HG03095 (cell line): Measurements from ENCODE around the gene ARHGAP6.

Experiments used
- ATAC-seq: cut with Tn5 transposase; IDR thresholded peaks from one replicate; pipeline ENCODE4 v1.9.1; 2021; ENCODE audit warnings: moderate library complexity; ENCODE audit not compliant: unreplicated experiment

ARHGAP6 gene

DNA sequence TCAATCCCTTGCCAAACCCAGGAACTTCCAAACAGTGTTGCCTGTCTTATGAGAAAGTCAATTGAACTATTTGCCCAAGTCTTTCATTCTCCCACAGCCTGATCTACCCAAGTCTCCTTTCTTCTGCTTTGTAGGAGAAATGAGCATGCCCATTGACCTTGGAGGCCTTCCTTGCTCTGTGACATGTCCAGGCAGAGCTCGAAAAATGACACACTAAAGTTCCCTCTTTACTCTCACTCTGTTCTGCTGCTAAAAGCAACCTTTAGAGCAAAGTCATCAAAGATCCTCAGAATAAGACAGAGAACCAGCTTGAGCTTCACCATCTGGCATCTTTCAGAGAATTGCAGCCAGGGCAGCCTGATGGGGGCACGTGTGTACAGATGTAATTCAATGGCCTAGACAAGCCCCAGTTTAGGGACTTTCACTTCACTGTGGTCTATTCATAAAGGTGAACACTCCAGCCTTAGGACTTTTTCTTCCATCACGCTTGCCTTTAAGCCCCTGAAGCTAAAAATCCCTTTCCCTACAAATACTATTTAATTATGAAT, 236.1 kb downstream of the ARHGAP6 start:
- no peak for ATAC-seq

DNA sequence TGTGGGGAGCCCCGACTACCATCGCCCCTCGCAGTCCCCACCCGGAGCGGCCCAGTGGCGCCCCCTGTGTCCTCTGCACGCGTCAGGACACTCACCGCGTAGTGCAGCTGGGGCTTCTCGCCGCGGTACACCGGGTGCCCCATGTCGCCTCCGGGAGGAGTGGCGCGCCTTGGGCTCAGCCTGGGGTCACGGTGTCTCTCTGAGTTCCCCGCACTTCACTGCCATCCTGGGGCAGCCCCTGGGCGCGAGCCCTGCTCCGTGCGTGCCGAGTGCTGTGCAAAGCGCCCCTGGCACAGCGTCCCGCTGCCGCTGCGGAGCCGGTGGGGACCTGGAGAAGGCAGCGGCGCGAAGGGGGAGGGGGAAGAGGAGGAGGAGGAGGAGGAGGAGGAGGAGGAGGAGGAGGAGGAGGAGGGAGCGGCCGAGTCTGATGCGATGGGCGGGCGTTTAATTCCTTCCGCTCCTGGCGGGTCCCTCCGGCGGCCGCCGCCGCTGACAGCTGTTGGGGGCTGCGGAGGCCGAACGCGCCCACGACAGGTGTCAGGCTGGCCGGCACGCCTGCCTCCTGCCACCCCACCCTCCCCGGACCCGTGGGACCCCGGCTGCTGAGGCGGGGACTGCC, 238.2 kb downstream of the ARHGAP6 start:
- no peak for ATAC-seq

DNA sequence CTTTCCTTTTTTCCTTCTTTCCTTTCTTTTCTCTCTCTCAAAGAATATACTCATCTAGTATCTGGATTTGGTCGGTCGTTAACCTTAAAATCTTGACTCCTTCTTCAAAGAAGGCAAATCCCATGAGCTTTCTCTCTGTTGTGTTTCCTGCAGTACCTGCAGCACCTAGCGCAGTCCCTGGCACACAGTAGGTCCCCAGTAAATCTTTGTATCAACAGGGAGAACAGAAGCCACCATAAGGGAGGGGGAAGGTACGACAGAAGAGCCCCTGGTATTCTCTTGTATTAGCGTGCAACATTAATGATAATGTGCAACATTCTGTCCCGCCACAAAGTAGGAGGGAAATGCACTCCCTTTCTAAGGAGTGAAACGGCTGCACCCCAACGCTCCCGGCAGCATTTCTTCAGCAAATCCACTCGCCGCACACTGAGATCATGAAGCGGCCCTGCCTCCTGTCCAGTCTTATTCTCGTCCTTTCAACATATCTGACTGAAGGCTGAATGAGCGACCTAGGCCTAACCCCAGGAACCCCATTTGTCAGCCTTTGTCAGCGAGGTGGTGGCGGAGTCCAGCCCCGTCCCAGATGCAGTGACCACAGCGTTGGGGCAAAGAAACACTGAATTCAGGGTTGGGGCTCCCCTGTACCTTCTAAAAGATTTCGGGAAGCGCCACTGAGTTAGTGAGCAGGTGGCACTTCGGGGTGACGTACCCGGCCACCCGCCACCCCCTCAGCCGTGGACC, 238.8 kb downstream of the ARHGAP6 start:
- ATAC-seq = no peak

DNA sequence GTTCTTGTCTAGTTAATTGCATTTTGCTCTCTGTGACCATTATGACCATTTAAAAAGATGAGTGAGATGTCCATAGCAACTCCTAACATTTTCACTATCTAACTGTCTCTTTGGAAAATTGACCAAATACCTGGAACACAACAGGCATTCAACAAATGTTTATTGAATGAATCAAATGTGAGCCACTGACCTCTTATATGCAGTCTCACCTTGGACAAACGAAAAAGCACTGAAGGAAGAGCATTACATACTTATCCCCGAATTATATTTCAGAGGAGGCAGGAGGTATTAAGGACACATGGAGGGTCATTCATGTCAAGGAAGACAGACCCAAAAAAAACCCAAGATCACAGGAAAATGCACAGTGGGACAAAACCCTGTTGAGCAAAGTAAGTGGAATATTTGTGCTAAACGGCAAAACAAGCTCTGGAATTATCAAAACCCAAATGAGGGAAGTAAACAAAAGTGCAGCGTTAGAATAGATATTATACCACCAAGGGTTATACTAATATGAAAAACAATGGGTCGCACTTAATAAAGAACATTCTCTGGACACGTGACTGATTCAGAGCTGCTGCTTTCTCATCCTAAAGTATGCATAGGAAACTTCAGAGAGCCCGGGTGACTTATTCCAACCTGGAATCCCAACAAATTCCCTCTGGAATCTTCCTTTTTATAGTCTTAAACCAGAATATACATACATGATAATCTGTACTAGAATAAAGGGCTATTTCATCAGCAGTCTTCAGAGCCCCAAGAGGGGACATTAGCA, 240.6 kb downstream of the ARHGAP6 start:
- ATAC-seq = no peak

GRCh38 chrX:11423949-11424348, 241.8 kb downstream of the ARHGAP6 start:
- no peak for ATAC-seq

GRCh38 chrX:11423362-11423818, 242.3 kb downstream of the ARHGAP6 start:
- peak; percentile 67 for ATAC-seq

DNA sequence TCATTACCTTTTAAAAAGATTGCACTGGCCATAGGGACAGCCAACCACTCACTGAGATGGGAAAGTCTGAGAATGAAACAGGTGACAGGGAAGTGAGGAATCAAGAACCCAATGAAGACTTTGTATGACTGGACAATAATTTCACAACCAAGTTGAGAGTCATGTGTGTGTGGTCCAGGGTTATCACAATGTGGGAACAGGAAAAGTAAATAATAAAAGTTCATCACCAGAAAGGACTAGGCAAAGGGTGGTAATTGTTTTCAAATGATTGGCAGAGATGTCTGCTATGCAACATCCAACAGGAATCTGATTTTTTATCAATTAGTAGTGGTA, 243.2 kb downstream of the ARHGAP6 start:
- no peak for ATAC-seq

DNA sequence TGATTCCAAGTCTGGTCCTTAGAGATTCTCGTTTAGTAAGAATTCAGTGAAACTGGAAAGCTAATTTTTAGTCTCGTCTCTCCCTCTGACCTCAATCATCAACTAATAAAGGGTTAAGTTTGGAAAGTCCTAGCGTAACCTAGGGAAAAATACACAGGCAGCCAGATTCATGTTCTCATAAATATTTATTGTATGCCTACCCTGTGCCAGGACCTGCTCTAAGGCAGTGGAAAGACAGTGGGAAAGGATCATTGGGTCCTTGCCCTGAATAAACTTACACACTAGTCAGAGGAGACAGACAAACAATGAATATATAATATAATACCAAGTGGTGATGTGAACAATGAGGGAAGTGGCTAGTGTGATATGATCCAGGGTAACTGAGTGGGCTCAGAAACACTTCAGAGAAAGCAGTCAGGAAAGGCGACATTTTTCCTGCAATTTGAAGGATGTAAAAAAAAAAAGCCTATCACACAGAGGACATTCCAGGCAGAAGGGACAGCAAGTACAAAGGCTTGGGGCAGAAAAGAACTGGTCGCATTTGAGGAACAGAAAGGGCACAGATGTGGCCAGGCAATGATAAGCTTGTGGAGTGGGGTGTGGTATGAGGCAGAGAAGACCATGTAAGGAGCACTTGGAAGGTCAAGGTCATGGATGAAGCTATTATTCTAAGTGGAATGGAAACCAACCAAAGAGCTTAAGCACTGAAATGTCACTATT, 243.8 kb downstream of the ARHGAP6 start:
- ATAC-seq = no peak

GRCh38 chrX:11420851-11421250, 244.9 kb downstream of the ARHGAP6 start:
- no peak for ATAC-seq

DNA sequence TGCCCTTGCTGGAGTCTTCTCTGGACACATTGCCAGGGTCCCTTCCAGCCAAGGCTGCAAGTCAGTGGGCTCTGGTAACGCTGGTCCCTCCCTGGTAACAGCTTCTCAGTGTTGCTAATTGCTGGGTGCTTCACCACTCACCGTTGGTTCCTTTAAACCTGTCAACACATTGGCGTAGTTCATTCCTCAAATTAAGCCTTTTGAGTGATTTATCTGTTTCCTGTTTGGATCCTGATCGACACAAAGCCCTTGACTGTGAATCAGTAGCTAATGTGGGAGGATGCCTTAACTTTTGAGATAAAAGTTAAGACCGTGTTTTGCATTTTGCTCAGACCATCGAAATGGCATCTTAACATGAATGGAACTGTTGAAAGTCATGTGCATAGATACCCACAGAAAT, 246.6 kb downstream of the ARHGAP6 start:
- ATAC-seq = no peak

GRCh38 chrX:11416600-11416999, 249.1 kb downstream of the ARHGAP6 start:
- no peak for ATAC-seq

DNA sequence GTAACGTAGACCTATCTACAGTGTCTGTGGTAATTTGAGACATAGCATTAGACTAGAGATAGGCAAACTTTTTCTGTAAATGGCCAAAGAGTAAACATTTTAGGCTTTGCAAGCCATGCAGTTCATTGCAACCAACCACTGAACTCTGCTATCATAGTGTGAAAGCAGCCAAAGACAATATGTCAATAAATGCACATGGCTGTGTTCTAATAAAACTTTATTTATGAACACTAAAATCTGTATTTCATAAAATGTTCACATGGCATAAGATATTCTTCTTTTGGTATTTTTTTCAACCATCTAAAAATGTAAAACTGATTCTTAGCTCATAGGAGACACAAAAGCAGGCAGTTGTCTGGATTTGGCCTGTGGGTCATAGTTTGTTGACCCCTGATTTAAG, 251.6 kb downstream of the ARHGAP6 start:
- ATAC-seq = no peak

DNA sequence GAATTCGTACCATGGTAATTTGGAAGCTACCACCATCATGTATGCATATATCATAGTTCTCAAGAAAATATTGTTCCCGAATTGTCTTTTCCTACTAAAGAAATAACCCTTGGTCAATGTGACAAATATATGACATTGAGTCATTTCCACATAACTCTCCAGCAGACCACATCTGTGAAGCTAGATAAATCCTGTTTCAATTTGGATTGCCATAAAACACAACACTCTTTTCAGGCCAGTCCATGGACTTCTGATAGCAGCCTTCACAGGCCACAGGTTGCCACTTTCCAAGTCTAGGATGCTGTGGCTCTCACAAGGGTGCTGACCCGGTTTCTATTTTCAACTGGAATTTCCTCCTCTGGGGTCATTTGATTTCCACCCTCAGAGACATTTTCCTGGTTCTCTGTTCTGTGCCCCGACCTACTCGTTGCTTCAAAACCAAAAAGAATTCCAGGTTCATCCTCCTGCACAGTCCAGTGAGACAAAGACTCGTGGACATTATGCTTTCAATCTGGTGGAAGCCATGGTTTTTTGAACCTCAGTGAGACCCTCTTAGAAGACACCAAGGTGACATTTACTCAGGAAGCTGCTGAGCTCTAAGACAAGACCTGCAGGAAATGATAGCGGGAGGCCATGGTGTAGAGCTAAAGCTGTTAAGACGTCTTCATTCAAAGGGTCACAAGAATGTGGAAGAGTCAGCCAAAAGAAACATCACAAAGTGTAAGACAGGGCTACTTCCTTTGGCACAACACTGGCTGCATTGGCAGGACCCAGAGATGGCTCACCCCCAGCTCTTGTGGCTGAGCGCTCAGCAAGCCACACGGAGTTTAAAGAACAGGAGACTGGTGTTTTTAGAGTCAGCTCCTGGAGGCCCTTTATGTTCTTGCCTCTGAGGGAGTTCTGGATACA, 252.8 kb downstream of the ARHGAP6 start:
- ATAC-seq = no peak

- no peak for ATAC-seq
These were observed 255.8 kb downstream of the ARHGAP6 start for GRCh38 chrX:11409957-11410356.

DNA sequence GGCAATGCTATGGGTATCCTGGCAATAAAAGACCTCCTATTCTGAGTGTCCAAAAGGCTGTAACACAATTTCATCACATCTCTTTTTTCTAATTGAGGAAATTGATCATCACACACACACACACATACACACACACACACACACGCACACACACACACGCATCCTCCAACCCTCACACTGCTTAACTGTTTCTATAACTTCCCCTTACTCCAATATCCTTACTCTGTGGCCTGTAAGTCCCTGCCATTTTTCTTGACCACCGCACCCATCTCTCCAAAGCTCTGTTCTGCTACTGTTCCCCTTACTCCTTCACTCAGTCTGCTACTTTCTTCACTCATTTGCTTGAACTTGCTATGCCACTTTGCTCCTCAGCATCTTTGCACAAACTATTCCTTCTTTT, 256.9 kb downstream of the ARHGAP6 start:
- ATAC-seq = no peak

DNA sequence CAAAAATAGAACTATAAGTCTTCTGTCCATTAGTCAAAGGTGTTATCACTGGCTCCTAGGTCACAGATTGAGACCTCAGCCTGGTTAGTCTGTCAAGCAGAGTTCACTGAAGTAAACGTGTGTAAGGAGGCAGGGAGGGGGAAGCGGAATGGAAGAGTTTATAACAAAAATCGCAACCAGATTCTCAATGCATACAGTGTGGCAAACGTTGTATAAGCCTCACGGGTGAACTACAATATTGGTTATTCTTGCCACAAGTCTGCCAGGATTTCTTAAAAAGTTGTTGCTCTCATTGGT, 257.7 kb downstream of the ARHGAP6 start:
- no peak for ATAC-seq

- ATAC-seq = no peak
These were observed 258.2 kb downstream of the ARHGAP6 start for GRCh38 chrX:11407331-11408108.

DNA sequence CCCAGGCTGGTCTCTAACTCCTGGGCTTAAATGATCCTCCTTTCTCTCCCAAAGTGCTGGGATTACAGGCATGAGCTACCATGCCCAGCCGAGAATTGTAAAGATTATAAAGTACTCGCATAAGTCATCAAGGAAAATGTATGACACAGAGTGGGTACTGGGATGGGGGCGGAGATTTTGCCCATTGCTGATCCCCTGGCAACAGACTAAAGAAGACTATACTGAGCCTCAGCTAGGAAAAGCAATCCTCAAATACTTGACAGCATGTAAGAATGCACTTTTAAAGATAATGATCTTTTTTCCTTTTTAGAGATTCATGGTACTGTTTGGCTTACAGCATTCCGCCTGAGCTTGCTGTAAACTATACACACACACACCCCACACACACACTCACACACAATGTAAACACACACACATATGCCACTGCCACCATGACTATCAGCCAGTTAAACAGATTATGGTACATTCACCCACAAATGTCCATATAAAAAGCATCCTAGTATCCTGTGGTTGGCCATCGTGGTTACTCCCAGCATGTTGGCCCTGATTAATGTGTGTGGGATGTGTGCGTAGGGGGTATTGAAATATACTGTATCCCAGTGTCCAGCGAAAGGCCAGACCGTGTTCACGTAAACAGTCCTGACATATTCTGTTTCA, 259.5 kb downstream of the ARHGAP6 start:
- no peak for ATAC-seq

DNA sequence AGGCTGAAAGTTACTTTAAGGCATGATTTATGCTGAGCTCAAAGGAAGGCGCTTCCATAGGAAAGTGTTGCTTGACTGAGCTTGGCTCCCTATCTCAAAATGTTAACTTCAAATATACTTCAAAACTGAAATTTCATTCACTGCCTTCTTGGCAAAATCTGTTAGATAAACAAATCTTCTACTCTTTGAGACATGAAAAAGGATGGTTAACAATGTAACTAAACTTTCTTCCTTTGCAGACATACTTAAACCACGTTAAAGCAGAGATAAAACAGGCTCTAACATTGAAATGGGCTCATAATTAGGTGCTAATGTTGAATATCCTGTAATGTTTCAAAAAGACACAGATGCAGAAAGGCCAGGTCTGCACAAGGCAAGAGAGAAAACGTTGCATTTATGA, 262.1 kb downstream of the ARHGAP6 start:
- ATAC-seq = no peak
